HG03442 (cell line): Measurements from ENCODE around the gene ATRAID.
"Not testable (repeated sequence)": the region's sequence is repeated elsewhere in the genome, so short reads cannot be mapped to it uniquely, and the experiment has no call there.

Experiments used
- ATAC-seq: cut with Tn5 transposase; IDR thresholded peaks from one replicate; pipeline ENCODE4 v1.9.1; 2021; ENCODE audit warnings: mild to moderate bottlenecking, moderate library complexity; ENCODE audit not compliant: unreplicated experiment

Gene ATRAID

DNA sequence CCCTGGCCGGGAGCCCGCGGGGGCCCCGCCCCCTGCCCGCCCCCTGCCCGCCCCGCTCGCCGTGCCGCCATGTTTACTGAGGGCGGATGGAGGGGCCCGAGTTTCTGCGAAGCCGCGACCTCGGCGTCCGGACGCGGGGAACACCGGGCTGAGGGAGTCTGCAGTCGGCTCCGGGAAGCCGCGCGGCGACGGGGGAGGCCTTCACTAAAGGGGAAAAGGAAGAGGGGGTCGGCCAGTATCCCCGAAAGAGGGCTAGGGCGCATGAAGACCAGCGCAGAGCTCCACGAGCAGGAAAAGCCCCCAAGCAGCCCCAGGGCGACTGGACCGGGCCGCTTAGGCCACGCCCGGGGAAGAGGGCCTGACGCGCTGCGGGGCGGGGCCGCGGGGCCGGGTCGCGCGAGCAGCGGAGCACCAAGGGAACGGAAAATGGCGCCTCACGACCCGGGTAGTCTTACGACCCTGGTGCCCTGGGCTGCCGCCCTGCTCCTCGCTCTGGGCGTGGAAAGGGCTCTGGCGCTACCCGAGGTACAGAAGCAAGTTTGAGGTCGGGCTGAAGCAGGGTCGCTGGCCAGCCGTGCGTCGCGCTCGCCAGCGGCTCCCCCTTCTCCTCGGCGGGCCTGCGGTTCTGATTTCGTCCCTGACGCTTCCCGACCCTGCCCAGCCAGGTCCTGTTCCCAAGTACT, at the start of gene ATRAID, which contains the start of gene SLC5A6:
ATRAID (plus strand) TSS at position 99 of the 683 bp plus-strand sequence; CDS start at position 427, 328 bp downstream.
SLC5A6 (minus strand) TSS at position 326 of the 683 bp plus-strand sequence. CDS start 4,618 bp downstream, outside the sequence.
- ATAC-seq, result peak; percentile 72

GRCh38 chr2:27162151-27163121, 49.4 kb upstream of the ATRAID start:
- no peak for ATAC-seq

DNA sequence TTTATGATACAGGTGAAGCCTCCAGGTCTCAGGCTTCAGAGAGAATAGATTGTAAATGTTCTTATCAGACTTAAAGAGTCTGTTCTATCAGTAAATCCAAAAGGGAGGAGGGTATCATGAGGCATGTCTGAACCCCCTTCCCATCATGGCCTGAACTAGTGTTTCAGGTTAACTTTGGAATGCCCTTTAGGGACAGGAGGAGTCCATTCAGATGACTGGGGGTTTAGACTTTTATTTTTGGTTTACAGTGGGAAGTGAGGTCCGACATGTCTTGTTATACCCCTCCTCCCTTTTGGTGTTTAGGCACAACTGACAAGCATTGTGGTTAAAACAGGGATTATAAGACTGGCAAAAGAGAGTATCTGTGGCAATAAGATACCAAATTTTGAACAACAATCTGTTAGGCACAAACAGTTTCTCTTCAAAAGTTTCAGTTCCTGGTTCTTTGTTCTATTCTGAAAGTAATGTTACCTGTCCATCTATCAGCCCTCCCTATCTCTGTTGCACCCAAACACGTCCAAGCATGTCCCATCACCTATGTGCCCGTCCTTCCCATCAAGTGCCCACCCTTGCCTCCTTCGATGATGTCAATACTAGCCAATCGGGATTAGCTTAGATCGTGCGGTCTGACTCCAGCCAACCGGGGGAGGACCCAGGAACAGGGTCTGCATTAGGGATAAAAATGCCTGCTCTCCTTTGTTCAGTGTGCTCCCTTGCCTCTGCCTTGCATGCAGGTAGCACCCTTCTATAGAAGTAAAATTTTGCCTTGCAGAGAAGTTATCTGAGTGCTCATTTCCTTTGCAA, 46.7 kb upstream of the ATRAID start:
- ATAC-seq, result no peak

GRCh38 chr2:27170581-27171337, 41.1 kb upstream of the ATRAID start:
- no peak for ATAC-seq

- ATAC-seq, result no peak
These were observed 40.4 kb upstream of the ATRAID start for GRCh38 chr2:27171351-27171848.

GRCh38 chr2:27174638-27175037, 37.2 kb upstream of the ATRAID start:
- ATAC-seq, result no peak

DNA sequence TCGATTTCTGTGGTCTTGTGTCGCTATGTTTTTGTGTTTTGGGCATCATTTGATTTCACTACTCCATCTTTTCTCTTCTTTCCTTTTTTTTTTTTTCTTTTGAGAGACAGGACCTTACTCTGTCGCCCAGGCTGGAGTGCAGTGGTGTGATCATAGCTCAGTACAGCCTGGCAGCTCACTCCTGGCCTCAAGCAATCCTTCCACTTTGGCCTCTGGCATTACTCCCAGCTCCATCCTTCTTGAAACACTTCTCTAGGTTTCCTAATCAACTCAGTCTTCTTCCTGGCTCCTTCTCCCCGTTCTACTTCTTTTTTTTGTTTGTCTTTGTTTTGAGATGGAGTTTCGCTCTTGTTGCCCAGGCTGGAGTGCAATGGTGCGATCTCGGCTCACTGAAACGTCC, 36.5 kb upstream of the ATRAID start:
- ATAC-seq, result no peak

GRCh38 chr2:27175781-27176180, 36.1 kb upstream of the ATRAID start:
- not testable (repeated sequence) for ATAC-seq

- no peak for ATAC-seq
These were observed 34.1 kb upstream of the ATRAID start for GRCh38 chr2:27177441-27178351.

DNA sequence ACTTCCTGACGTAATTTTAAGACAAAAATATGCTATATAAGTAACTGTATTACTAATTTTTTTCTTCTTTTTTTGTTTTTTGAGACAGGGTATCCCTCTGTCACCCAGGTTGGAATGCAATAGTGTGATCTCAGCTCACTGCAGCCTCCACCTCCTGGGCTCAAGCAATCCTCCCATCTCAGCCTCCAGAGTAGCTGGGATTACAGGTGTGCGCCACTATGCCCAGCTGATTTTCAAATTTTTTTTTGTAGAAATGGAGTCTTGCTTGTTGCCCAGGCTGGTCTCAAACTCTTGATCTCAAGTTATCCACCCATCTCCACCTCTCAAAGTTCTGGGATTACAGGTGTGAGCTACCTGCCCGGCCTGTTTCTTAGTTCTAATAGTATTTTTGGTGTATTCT, 33.4 kb upstream of the ATRAID start:
- ATAC-seq, result no peak

- no peak for ATAC-seq
These were observed 32.4 kb upstream of the ATRAID start for GRCh38 chr2:27179344-27180000.

- ATAC-seq, result no peak
These were observed 29.5 kb upstream of the ATRAID start for GRCh38 chr2:27182346-27182745.

DNA sequence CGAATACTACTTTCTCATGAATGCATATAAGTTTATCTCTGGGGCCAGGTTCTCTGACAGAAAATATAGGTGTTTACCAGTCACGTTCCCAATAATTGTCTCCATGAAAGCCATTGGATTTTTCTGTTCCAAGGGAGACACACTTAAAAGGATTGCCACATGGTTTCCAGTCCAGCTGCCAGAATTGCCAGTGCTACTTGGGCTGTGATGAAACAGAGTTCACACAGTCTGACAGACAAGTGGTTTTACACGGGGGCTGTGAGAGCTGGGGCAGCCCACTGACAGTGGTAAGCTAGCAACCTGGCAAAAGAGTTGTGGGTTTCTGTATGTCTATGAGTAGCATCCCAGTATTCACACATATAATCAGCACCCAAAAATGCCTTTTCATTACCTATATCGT, 27.7 kb upstream of the ATRAID start:
- no peak for ATAC-seq

GRCh38 chr2:27185331-27186026, 26.4 kb upstream of the ATRAID start:
- ATAC-seq, result no peak

DNA sequence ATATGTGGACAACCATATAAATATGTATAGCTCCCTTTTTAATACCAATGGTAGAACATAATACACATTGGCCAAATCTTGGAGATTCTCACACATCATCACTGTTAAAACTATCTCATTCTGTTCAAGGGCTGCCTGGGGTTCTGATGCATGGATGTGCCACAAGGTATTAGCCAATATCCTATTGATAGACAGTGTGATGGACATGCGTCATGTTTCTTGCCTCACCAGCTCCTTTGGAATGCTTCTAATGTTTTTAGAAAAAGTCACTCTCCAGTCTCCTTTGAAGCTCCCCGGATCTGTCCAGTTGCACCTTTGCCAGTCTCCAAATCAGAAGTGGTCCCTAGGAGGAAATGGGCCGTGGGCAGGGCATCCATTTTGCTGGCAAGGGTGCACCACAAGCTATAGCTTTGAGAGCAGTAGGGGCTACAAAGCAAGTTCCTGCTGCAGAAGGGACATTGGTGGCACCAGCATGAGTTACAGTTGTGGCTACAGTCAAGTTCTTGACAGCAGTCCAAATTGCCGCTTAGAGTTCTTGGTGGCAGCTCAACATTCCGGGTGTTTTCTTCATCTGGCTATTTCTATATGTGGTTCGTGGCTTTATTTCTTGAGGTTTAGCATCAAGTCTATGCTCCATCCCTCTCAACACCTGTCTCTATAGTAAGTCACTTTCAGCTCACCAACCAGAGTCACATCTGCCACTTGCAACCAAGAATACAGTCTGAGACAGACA, 25.1 kb upstream of the ATRAID start:
- no peak for ATAC-seq

- no peak for ATAC-seq
These were observed 21.9 kb upstream of the ATRAID start for GRCh38 chr2:27189989-27190388.
